Natural killer cell (primary cell): ENCODE results near the gene ZNF365. TPM values are rescaled to one million over a fixed set of nuclear protein-coding genes. Genes with fewer than 3 reads are reported as not detected.

Source experiments
- total RNA-seq, 4 donors: library from RNA; stranded (reverse); fragments of 120-200 nt in 1 of 4; gene quantifications; one replicate each; pipeline versions ENCODE4 v1.2.3 to v1.2.4, GENCODE V29; 2013 to 2022

Gene ZNF365
- total RNA-seq, 3 donors from 2014 or later (not counting 1 experiment from before 2014, with no cell fraction given), result 4.0 to 8.0 (median 4.5) TPM

Other genes with a start within 250 kb of the ZNF365 start
- under 1 TPM; 0.31 to 0.61 (median 0.33) TPM for gene RTKN2, start 105.5 kb upstream of the ZNF365 start, total RNA-seq